B cell (primary cell): Measurements from ENCODE around the gene COQ6. TPM values are rescaled to one million over a fixed set of nuclear protein-coding genes. Genes with fewer than 3 reads are reported as not detected.

Source experiments
- ATAC-seq: fragments of 200-7000 bp; cut with Tn5 transposase; one replicate; pipeline ENCODE4 v1.10.0; 2021; ENCODE audit warnings: low read depth, mild to moderate bottlenecking, moderate number of reproducible peaks, moderate library complexity
- CTCF ChIA-PET: fragments of 350-600 bp; sonication (Branson Sonifier 250); formaldehyde crosslinking; loops from one replicate; lab custom pipeline; 2021; ENCODE audit warnings: antibody characterized with exemption, inconsistent platforms; lab: Charles Lee
- POLR2A ChIA-PET: fragments of 350-600 bp; sonication (Branson Sonifier 250); formaldehyde crosslinking; loops from one replicate; lab custom pipeline; 2021; ENCODE audit warnings: antibody characterized with exemption; lab: Charles Lee
- DNase-seq: peaks from one replicate; pipeline ENCODE4 v3.0.0; 2013
- H2AFZ ChIP-seq: 2 replicates; pipeline ENCODE4 v1.6.1; 2012; ENCODE audit warnings: mild to moderate bottlenecking, low read depth, low read length; ENCODE audit not compliant: insufficient read depth, poor library complexity, severe bottlenecking
- H3K27ac ChIP-seq, 2 donors: 1 replicate in 1 of 2; 2 replicates in 1 of 2; pipeline ENCODE4 v1.5.1; 2012 to 2013; ENCODE audit warnings: low read length in 2 of 2, mild to moderate bottlenecking in 2 of 2, moderate library complexity in 1 of 2
- H3K27me3 ChIP-seq, 4 experiments: fragments of 200-600 bp in 1 of 4; sonication (generic) in 1 of 4; replicated peaks in 1 of 4; 1 replicate in 2 of 4; 2 replicates in 2 of 4; pipeline versions ENCODE4 v1.6.1 to v1.7.0; 2013 to 2016; ENCODE audit warnings: low read length in 3 of 4, mild to moderate bottlenecking in 2 of 4, mixed read lengths in 1 of 4, moderate library complexity in 1 of 4; ENCODE audit not compliant: insufficient read depth in 4 of 4, control insufficient read depth in 3 of 4; ENCODE audit errors: control extremely low read depth in 1 of 4
- H3K36me3 ChIP-seq, 2 experiments: replicated peaks in 1 of 2; 1 replicate in 1 of 2; 2 replicates in 1 of 2; pipeline versions ENCODE4 v1.6.1 to v1.7.1; 2013; ENCODE audit warnings: low read length in 1 of 2; ENCODE audit not compliant: insufficient read depth in 2 of 2, control insufficient read depth in 1 of 2; ENCODE audit errors: control extremely low read depth in 1 of 2, extremely low read depth in 1 of 2
- H3K4me1 ChIP-seq, 2 donors: fragments of 200-600 bp in 1 of 2; sonication (generic) in 1 of 2; 1 replicate in 1 of 2; 2 replicates in 1 of 2; pipeline versions ENCODE4 v1.5.1 to v1.6.1; 2013 to 2017; ENCODE audit warnings: low read length in 2 of 2; ENCODE audit not compliant: control insufficient read depth in 2 of 2, insufficient read depth in 2 of 2
- H3K4me2 ChIP-seq: replicated peaks from 2 replicates; pipeline ENCODE3; 2012; ENCODE audit warnings: mild to moderate bottlenecking, low read depth, low read length; ENCODE audit not compliant: poor library complexity, severe bottlenecking
- H3K4me3 ChIP-seq, 5 experiments: fragments of 200-600 bp in 1 of 5; sonication (generic) in 1 of 5; 1 replicate in 3 of 5; 2 replicates in 2 of 5; pipeline versions ENCODE4 v1.5.1 to v1.7.0; 2011 to 2016; ENCODE audit warnings: low read length in 4 of 5, mild to moderate bottlenecking in 4 of 5, low read depth in 2 of 5, control low read depth in 1 of 5, moderate library complexity in 1 of 5; ENCODE audit not compliant: insufficient read depth in 1 of 5; ENCODE audit errors: control extremely low read depth in 1 of 5, extremely low read depth in 1 of 5
- H3K79me2 ChIP-seq: fragments of 200-600 bp; sonication (generic); one replicate; pipeline ENCODE4 v1.6.0; 2016; ENCODE audit warnings: low read length; ENCODE audit not compliant: control insufficient read depth, insufficient read depth
- H3K9ac ChIP-seq: fragments of 200-600 bp; sonication (generic); 2 replicates; pipeline ENCODE4 v1.6.1; 2017; ENCODE audit warnings: mild to moderate bottlenecking, low read length, moderate library complexity
- H3K9me3 ChIP-seq, 3 donors: one replicate each; pipeline versions ENCODE4 v1.6.1 to v1.7.1; 2013; ENCODE audit warnings: low read length in 2 of 3; ENCODE audit not compliant: control insufficient read depth in 2 of 3, insufficient read depth in 1 of 3; ENCODE audit errors: control extremely low read depth in 1 of 3
- H4K20me1 ChIP-seq: 2 replicates; pipeline ENCODE4 v1.6.0; 2012; ENCODE audit warnings: mild to moderate bottlenecking, low read length; ENCODE audit not compliant: insufficient read depth, control insufficient read depth, poor library complexity, severe bottlenecking
- H3K27ac Mint-ChIP-seq: one replicate; pipeline ENCODE4 v1.8.0; 2021; ENCODE audit warnings: mixed read lengths
- H3K27me3 Mint-ChIP-seq: one replicate; pipeline ENCODE4 v1.8.0; 2021; ENCODE audit warnings: mixed read lengths
- H3K4me1 Mint-ChIP-seq: one replicate; pipeline ENCODE4 v1.8.0; 2021; ENCODE audit warnings: mixed read lengths
- H3K4me3 Mint-ChIP-seq: one replicate; pipeline ENCODE4 v1.8.0; 2021; ENCODE audit warnings: mixed read lengths
- H3K9me3 Mint-ChIP-seq: one replicate; pipeline ENCODE4 v1.8.0; 2022; ENCODE audit warnings: mixed read lengths; ENCODE audit not compliant: insufficient read depth
- EZH2 ChIP-seq: IDR thresholded peaks from 2 replicates; pipeline ENCODE4 v1.6.1; 2012; ENCODE audit warnings: borderline replicate concordance, low read depth, mild to moderate bottlenecking, moderate library complexity, low read length; ENCODE audit not compliant: insufficient read depth, poor library complexity, severe bottlenecking
- WGBS: methylation state at CpG from one replicate; pipeline ENCODE4 v1.1.5; 2013; ENCODE audit warnings: missing lambda C conversion rate; ENCODE audit not compliant: insufficient coverage; 5-methylcytosine and 5-hydroxymethylcytosine counted together
- intact Hi-C: fragments of 100-400 bp; cut with micrococcal nuclease; formaldehyde crosslinking; loops from one replicate; pipeline ENCODE4 v1.10.0; 2022
- polyA plus RNA-seq: library from polyadenylated mRNA; depleted of rRNA; stranded (reverse); fragments of >200 nt; gene quantifications from 2 replicates; pipeline ENCODE4 v1.2.3, GENCODE V29; 2012
- total RNA-seq, 2 donors: library from RNA; stranded (reverse); fragments of 120-200 nt in 1 of 2; gene quantifications; 1 replicate in 1 of 2; 2 replicates in 1 of 2; pipeline versions ENCODE4 v1.2.3 to v1.2.4, GENCODE V29; 2013 to 2022
- TF ChIP-seq, protein P1 (sequence below): fragments of 200-600 bp; IDR thresholded peaks from one replicate; pipeline ENCODE4 v1.8.0; 2022; ENCODE audit warnings: antibody characterized with exemption, mild to moderate bottlenecking

Gene COQ6
- total and polyA plus RNA-seq, 2 donors (not counting 1 experiment from before 2014, with no cell fraction given) = 38.2 to 38.4 TPM

- H3K4me3 ChIP-seq = no peak overlapping the region
- H3K4me2 ChIP-seq = no peak overlapping the region
- TF ChIP-seq, protein P1, sequence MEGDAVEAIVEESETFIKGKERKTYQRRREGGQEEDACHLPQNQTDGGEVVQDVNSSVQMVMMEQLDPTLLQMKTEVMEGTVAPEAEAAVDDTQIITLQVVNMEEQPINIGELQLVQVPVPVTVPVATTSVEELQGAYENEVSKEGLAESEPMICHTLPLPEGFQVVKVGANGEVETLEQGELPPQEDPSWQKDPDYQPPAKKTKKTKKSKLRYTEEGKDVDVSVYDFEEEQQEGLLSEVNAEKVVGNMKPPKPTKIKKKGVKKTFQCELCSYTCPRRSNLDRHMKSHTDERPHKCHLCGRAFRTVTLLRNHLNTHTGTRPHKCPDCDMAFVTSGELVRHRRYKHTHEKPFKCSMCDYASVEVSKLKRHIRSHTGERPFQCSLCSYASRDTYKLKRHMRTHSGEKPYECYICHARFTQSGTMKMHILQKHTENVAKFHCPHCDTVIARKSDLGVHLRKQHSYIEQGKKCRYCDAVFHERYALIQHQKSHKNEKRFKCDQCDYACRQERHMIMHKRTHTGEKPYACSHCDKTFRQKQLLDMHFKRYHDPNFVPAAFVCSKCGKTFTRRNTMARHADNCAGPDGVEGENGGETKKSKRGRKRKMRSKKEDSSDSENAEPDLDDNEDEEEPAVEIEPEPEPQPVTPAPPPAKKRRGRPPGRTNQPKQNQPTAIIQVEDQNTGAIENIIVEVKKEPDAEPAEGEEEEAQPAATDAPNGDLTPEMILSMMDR = no peak
- no peak for TF ChIP-seq EZH2
- WGBS = no CpG with 5 or more reads among the region's 1 CpG
- no peak overlapping the region for H3K9ac ChIP-seq
- Mint-ChIP-seq H3K9me3 (no peaks in the 10 kb centered on the region), H3K27ac (no peak overlapping the region), H3K27me3 (no peaks in the 10 kb centered on the region), H3K4me1 (no peaks in the 10 kb centered on the region), H3K4me3 (no peak overlapping the region)
- no peaks in the 10 kb centered on the region for H3K79me2 ChIP-seq
- no peak overlapping the region for H2AFZ ChIP-seq
- H3K27me3 ChIP-seq = no peaks in the 10 kb centered on the region
- H4K20me1 ChIP-seq = no peaks in the 10 kb centered on the region
- H3K4me1 ChIP-seq = no peaks in the 10 kb centered on the region
- intact Hi-C loops = no loop called here
- ChIA-PET CTCF (interaction anchor here (1.5 kb wide), 1 partner anchor 209 kb away, joined by 4 read pairs; no protein-coding TSS in a partner anchor), POLR2A (no interaction called here)
- no peaks in the 10 kb centered on the region for H3K9me3 ChIP-seq
- no peak overlapping the region for H3K27ac ChIP-seq
- ATAC-seq = no peak
- peaks cover 14 to 38% of the 10 kb centered on the region in 2 experiments for H3K36me3 ChIP-seq
- DNase-seq = no peak
Observed at GRCh38 chr14:73936548-73936947, 13.6 kb upstream of the COQ6 start.

GRCh38 chr14:73937012-73937411, 13.1 kb upstream of the COQ6 start:
- Histone ChIP-seq H3K27me3 (no peaks in the 10 kb centered on the region), H3K36me3 (peaks cover 10 to 33% of the 10 kb centered on the region in 2 experiments), H3K9me3 (no peaks in the 10 kb centered on the region), H2AFZ (no peak overlapping the region), H3K9ac (no peak overlapping the region), H3K79me2 (no peaks in the 10 kb centered on the region), H3K4me1 (no peaks in the 10 kb centered on the region), H3K4me3 (no peak overlapping the region), H3K4me2 (no peak overlapping the region), H4K20me1 (no peaks in the 10 kb centered on the region), H3K27ac (no peak overlapping the region)
- no peak for DNase-seq
- no peak for ATAC-seq
- POLR2A ChIA-PET = no interaction called here
- 86% methylated on average over 1 of the region's 2 CpGs for WGBS
- Mint-ChIP-seq H3K4me1 (no peaks in the 10 kb centered on the region), H3K9me3 (no peaks in the 10 kb centered on the region), H3K27me3 (no peaks in the 10 kb centered on the region), H3K4me3 (no peak overlapping the region), H3K27ac (no peak overlapping the region)
- TF ChIP-seq, protein P1 = no peak
- intact Hi-C loops = no loop called here
- CTCF ChIA-PET = interaction anchor here (1.5 kb wide), 1 partner anchor 210 kb away, joined by 4 read pairs; no protein-coding TSS in a partner anchor
